GM12878 (cell line): Measurements from ENCODE around the gene ZBTB16. TPM values are rescaled to one million over a fixed set of nuclear protein-coding genes. Genes with fewer than 3 reads are reported as not detected.

Experiments used
- ATAC-seq: fragments of 200-7000 bp; cut with Tn5 transposase; 3 replicates; pipeline ENCODE4 v1.9.1; 2020; ENCODE audit warnings: mild to moderate bottlenecking, moderate library complexity
- BruUV-seq: library from RNA; stranded (reverse); fragments of 400-500 nt; replicated peaks from 2 replicates; lab custom pipeline; 2021; lab: Mats Ljungman, UMichigan
- CTCF ChIA-PET: fragments of 300-600 bp; sonication (Branson Sonifier 250); formaldehyde crosslinking; extraction: SDS; loops from one replicate; lab custom pipeline; 2021; ENCODE audit warnings: inconsistent platforms; lab: Yijun Ruan, JAX
- POLR2A ChIA-PET: fragments of 350-600 bp; formaldehyde crosslinking; extraction: SDS; loops from one replicate; lab custom pipeline; 2021; ENCODE audit warnings: inconsistent platforms; lab: Charles Lee
- RAD21 ChIA-PET: fragments of 300-600 bp; sonication (Branson Sonifier 250); formaldehyde crosslinking; loops from one replicate; lab custom pipeline; 2023; ENCODE audit warnings: antibody characterized with exemption; ENCODE audit not compliant: unreplicated experiment; lab: Charles Lee
- SMC1A ChIA-PET: fragments of 300-600 bp; sonication (Branson Sonifier 250); formaldehyde crosslinking; loops from one replicate; lab custom pipeline; 2023; ENCODE audit not compliant: unreplicated experiment, uncharacterized antibody; lab: Charles Lee
- DNase-seq: peaks from one replicate; pipeline ENCODE4 v3.0.0-alpha.2; 2011; ENCODE audit warnings: low read depth, low spot score
- FAIRE-seq: peaks from 3 replicates; lab custom pipeline; 2011; peaks lifted over from hg19 to GRCh38; lab: Jason Lieb, UNC
- H2AFZ ChIP-seq: 2 replicates; pipeline ENCODE4 v1.6.0; 2011; ENCODE audit warnings: low read depth, low read length, control low read depth; ENCODE audit not compliant: control insufficient read depth
- H3K27ac ChIP-seq: 2 replicates; pipeline ENCODE4 v1.5.1; 2011; ENCODE audit warnings: control low read depth; ENCODE audit not compliant: control insufficient read depth, insufficient read depth
- H3K27me3 ChIP-seq, 2 experiments: replicated peaks in 1 of 2; 2 replicates each; pipeline versions ENCODE4 v1.6.0 to v1.6.1; 2011; ENCODE audit warnings: low read length in 1 of 2; ENCODE audit not compliant: control insufficient read depth in 2 of 2, insufficient read depth in 2 of 2
- H3K36me3 ChIP-seq, 2 experiments: 2 replicates each; pipeline ENCODE4 v1.5.1; 2011; ENCODE audit warnings: low read length in 1 of 2; ENCODE audit not compliant: control insufficient read depth in 2 of 2, insufficient read depth in 2 of 2
- H3K4me1 ChIP-seq: 2 replicates; pipeline ENCODE4 v1.6.1; 2011; ENCODE audit warnings: mild to moderate bottlenecking, low read length, moderate library complexity, mixed read lengths; ENCODE audit not compliant: control insufficient read depth, insufficient read depth
- H3K4me2 ChIP-seq: 2 replicates; pipeline ENCODE4 v1.6.0; 2011; ENCODE audit warnings: control low read depth; ENCODE audit not compliant: control insufficient read depth, insufficient read depth
- H3K4me3 ChIP-seq: fragments of 200-600 bp; sonication (generic); 2 replicates; pipeline ENCODE4 v1.5.1; 2016
- H3K79me2 ChIP-seq: 2 replicates; pipeline ENCODE4 v1.6.0; 2011; ENCODE audit warnings: low read length; ENCODE audit not compliant: control insufficient read depth, insufficient read depth
- H3K9ac ChIP-seq: 2 replicates; pipeline ENCODE4 v1.8.0; 2011; ENCODE audit warnings: low read length, control low read depth, mixed read lengths; ENCODE audit not compliant: control insufficient read depth, insufficient read depth
- H3K9me3 ChIP-seq: replicated peaks from 3 replicates; pipeline ENCODE4 v1.5.1; 2011; ENCODE audit warnings: mild to moderate bottlenecking, low read length; ENCODE audit not compliant: control insufficient read depth, insufficient read depth
- H4K20me1 ChIP-seq: 2 replicates; pipeline ENCODE4 v1.6.0; 2011; ENCODE audit not compliant: control insufficient read depth, insufficient read depth
- E2F8 ChIP-seq: fragments of 450-650 bp; IDR thresholded peaks from 2 replicates; pipeline ENCODE4 v1.6.1; 2018; ENCODE audit warnings: mild to moderate bottlenecking, low read depth, moderate library complexity; ENCODE audit not compliant: partially characterized antibody
- IRF4 ChIP-seq: IDR thresholded peaks from 2 replicates; pipeline ENCODE4 v1.6.1; 2011; ENCODE audit warnings: low read depth, low read length
- LARP7 ChIP-seq: fragments of 450-650 bp; IDR thresholded peaks from 2 replicates; pipeline ENCODE4 v1.6.1; 2017; ENCODE audit warnings: mild to moderate bottlenecking
- MEF2B ChIP-seq: fragments of 450-650 bp; IDR thresholded peaks from 2 replicates; pipeline ENCODE4 v1.6.1; 2018; ENCODE audit warnings: mild to moderate bottlenecking, moderate library complexity; ENCODE audit not compliant: partially characterized antibody, poor library complexity, severe bottlenecking
- MYC ChIP-seq: IDR thresholded peaks from 2 replicates; pipeline ENCODE4 v1.6.1; 2011; ENCODE audit warnings: mild to moderate bottlenecking, low read length, moderate library complexity, inconsistent platforms; ENCODE audit not compliant: insufficient read depth, insufficient replicate concordance, insufficient read length, severe bottlenecking
- RBBP5 ChIP-seq: fragments of 200-600 bp; sonication (generic); conservative IDR thresholded peaks from 2 replicates; pipeline ENCODE4 v1.6.1; 2016
- STAT1 ChIP-seq: fragments of 450-650 bp; conservative IDR thresholded peaks from 2 replicates; pipeline ENCODE4 v1.6.1; 2014; ENCODE audit warnings: antibody characterized with exemption, mild to moderate bottlenecking
- TCF7 ChIP-seq: IDR thresholded peaks from 2 replicates; pipeline ENCODE4 v1.6.1; 2014; ENCODE audit warnings: antibody characterized with exemption, borderline replicate concordance
- ZNF592 ChIP-seq: fragments of 450-650 bp; IDR thresholded peaks from 2 replicates; pipeline ENCODE4 v1.6.1; 2017; ENCODE audit warnings: mild to moderate bottlenecking, moderate library complexity
- WGBS: methylation state at CpG from one replicate; pipeline ENCODE4 v1.1.6; 2016; ENCODE audit warnings: low lambda C conversion rate; ENCODE audit not compliant: insufficient replicate concordance, insufficient coverage; ENCODE audit errors: missing lambda C conversion rate; 5-methylcytosine and 5-hydroxymethylcytosine counted together
- in situ Hi-C: fragments of 300-500 bp; cut with MboI; formaldehyde crosslinking; loops from 9 replicates; pipeline ENCODE4 v1.14.3; 2018; ENCODE audit warnings: mixed read lengths
- intact Hi-C: fragments of 100-400 bp; cut with micrococcal nuclease; formaldehyde crosslinking; loops from one replicate; pipeline ENCODE4 v1.14.2; 2022; ENCODE audit not compliant: unreplicated experiment
- polyA plus RNA-seq, 11 experiments: library from polyadenylated mRNA; depleted of rRNA in 4 of 11; unstranded in 6 of 11; stranded (reverse) in 5 of 11; fragments of >200 nt; fragmentation: Nextera tagmentation in 4 of 11; fragmentation: Illumina TruSeq in 1 of 11; extraction: Ambion mirVana in 4 of 11; extraction: Trizol in 1 of 11; gene quantifications; 1 replicate in 1 of 11; 2 replicates in 10 of 11; pipeline versions ENCODE4 v1.2.1 to v1.2.3, GENCODE V29; 2011 to 2016; ENCODE audit warnings: inconsistent platforms in 2 of 11, missing spikeins in 2 of 11, low read depth in 1 of 11
- total RNA-seq, 4 experiments: library from RNA; depleted of rRNA in 3 of 4; stranded (reverse); fragments of >200 nt in 3 of 4; fragmentation: Illumina TruSeq in 1 of 4; extraction: Trizol in 1 of 4; gene quantifications; 2 replicates each; pipeline versions ENCODE4 v1.2.1 to v1.2.3, GENCODE V29; 2013 to 2021

ZBTB16 gene
- total and polyA plus RNA-seq, 10 of the 15 experiments (the other 5 are each of a cell fraction or from before 2014, with no cell fraction given) = 0.38 TPM; not detected in 9

- TF ChIP-seq STAT1 (no peak), RBBP5 (no peak), LARP7 (no peak)
Observed at GRCh38 chr11:114270531-114271270, 211.2 kb downstream of the ZBTB16 start.

GRCh38 chr11:114271316-114271715 lies 211.8 kb downstream of the ZBTB16 start:
- intact Hi-C loops = no loop called here
- FAIRE-seq (no peak), DNase-seq (no peak), ATAC-seq (no peak)
- no peaks in the 10 kb centered on the region for H3K79me2 ChIP-seq
- ChIA-PET RAD21 (no interaction called here), SMC1A (interaction anchor here (1.1 kb wide), 1 partner anchor 45 kb away, joined by 3 read pairs; no protein-coding TSS in a partner anchor), POLR2A (no interaction called here), CTCF (no interaction called here)
- WGBS = 0% methylated on average over 2 of the region's 2 CpGs
- no peaks in the 10 kb centered on the region for H4K20me1 ChIP-seq
- H3K4me1 ChIP-seq = no peaks in the 10 kb centered on the region
- in situ Hi-C loops = no loop called here
- no peak overlapping the region for H3K9ac ChIP-seq
- H3K9me3 ChIP-seq = no peaks in the 10 kb centered on the region
- H2AFZ ChIP-seq = no peak overlapping the region
- BruUV-seq = no TSS peak
- H3K27me3 ChIP-seq = peaks cover 2% of the 10 kb centered on the region in 2 experiments; a peak in 3 of 4 replicates
- no peak overlapping the region for H3K4me2 ChIP-seq
- no peaks in the 10 kb centered on the region for H3K36me3 ChIP-seq
- no peak overlapping the region for H3K4me3 ChIP-seq
- no peak overlapping the region for H3K27ac ChIP-seq
- TF ChIP-seq TCF7 = no peak
- no peak for TF ChIP-seq ZNF592
- TF ChIP-seq MEF2B = no peak
- TF ChIP-seq MYC = no peak
- TF ChIP-seq E2F8 = no peak
- no peak for TF ChIP-seq IRF4

More at GRCh38 chr11:114270531-114271270, 211.2 kb downstream of the ZBTB16 start:
- BruUV-seq = no TSS peak
- DNase-seq (no peak), ATAC-seq (no peak), FAIRE-seq (no peak)
- no peaks in the 10 kb centered on the region for H3K36me3 ChIP-seq
- ChIA-PET RAD21 (no interaction called here), POLR2A (no interaction called here), SMC1A (no interaction called here), CTCF (no interaction called here)
- no peak overlapping the region for H3K27ac ChIP-seq
- no peaks in the 10 kb centered on the region for H3K9me3 ChIP-seq
- no peaks in the 10 kb centered on the region for H3K79me2 ChIP-seq
- H2AFZ ChIP-seq = no peak overlapping the region
- no peaks in the 10 kb centered on the region for H3K4me1 ChIP-seq
- H3K4me3 ChIP-seq = no peak overlapping the region
- in situ Hi-C loops = no loop called here
- intact Hi-C loops = no loop called here
- no peak overlapping the region for H3K4me2 ChIP-seq
- no peak overlapping the region for H3K9ac ChIP-seq
- whole genome bisulfite sequencing = 13% methylated on average over 4 of the region's 5 CpGs
- H4K20me1 ChIP-seq = no peaks in the 10 kb centered on the region
- H3K27me3 ChIP-seq = peaks cover 2 to 5% of the 10 kb centered on the region in 2 experiments; a peak in 3 of 4 replicates
